Measurements from ENCODE around the gene KRTAP4-1.

DNA sequence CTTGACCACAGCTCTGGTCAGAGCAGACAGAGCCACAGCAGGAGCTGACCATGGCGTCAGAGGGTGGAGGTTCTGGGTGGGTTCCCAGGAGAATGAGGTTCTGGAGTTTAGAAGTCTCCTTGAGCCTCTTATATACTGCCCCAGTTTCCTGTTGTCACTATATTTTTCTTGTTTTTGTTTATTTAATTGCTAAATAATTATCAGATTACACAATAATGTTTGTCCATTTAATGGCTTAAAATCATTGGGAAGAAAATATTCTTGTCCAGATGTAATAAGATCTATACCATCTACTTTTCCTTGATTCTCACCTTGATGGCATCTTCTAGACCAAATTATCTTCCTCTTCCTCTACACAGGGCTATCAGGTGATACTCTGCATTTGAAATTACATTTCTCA is 16.6 kb downstream of the KRTAP4-1 start, which contains the start of gene KRTAP4-3:
- TF ChIP-seq, protein P1, sequence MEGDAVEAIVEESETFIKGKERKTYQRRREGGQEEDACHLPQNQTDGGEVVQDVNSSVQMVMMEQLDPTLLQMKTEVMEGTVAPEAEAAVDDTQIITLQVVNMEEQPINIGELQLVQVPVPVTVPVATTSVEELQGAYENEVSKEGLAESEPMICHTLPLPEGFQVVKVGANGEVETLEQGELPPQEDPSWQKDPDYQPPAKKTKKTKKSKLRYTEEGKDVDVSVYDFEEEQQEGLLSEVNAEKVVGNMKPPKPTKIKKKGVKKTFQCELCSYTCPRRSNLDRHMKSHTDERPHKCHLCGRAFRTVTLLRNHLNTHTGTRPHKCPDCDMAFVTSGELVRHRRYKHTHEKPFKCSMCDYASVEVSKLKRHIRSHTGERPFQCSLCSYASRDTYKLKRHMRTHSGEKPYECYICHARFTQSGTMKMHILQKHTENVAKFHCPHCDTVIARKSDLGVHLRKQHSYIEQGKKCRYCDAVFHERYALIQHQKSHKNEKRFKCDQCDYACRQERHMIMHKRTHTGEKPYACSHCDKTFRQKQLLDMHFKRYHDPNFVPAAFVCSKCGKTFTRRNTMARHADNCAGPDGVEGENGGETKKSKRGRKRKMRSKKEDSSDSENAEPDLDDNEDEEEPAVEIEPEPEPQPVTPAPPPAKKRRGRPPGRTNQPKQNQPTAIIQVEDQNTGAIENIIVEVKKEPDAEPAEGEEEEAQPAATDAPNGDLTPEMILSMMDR (IDR thresholded peaks at IDR 0.05): no peak
- TF ChIP-seq POLR2AphosphoS5 (IDR thresholded peaks at IDR 0.05) (no peak), POLR2A (IDR thresholded peaks at IDR 0.05; ENCODE audit: low read depth) (no peak)
